ENCODE measurements around the gene EMP1. TPM values are rescaled to one million over a fixed set of nuclear protein-coding genes. Genes with fewer than 3 reads are reported as not detected.

Gene EMP1
- total RNA-seq, 2 experiments from 2014 or later = 13.5 to 20.9 TPM

DNA sequence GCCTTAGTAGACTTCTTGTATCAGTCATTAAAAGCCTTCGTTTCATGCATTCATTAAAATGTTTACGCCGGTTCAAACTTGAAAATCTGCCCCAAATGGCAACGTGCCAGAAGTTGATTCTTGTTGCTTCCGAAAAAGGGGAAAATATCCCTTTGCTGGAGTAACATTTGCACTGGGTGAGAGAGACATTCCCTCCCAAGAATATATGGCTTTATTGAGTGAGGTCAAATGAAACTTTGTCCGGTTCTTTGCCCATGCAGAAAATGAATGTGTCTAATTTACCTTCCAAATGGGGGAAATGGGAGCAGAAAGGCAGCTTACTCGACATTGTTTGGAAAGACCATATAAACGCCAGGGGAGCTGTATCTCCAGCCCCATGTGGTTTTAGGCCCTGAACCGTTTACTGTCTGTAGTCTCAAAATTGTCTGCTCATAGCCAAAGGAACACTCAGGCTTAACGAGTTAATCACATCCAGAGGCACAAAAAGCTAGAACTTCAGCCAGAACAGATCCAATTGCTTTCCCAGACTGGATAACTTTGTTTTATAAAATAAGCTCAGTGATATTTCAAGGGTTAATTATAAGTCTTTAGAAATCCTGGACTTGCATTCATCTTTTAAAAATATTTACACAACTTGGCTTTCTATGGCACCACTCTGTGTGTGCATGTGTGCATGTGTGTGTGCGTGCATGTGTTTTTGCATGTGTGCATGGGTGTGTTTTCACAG, 2.9 kb upstream of the EMP1 start:
- CTCF ChIA-PET = interaction anchor here (1.2 kb wide), 1 partner anchor 18 kb away, joined by 5 read pairs; no protein-coding TSS in a partner anchor
- POLR2A ChIA-PET = no interaction called here

DNA sequence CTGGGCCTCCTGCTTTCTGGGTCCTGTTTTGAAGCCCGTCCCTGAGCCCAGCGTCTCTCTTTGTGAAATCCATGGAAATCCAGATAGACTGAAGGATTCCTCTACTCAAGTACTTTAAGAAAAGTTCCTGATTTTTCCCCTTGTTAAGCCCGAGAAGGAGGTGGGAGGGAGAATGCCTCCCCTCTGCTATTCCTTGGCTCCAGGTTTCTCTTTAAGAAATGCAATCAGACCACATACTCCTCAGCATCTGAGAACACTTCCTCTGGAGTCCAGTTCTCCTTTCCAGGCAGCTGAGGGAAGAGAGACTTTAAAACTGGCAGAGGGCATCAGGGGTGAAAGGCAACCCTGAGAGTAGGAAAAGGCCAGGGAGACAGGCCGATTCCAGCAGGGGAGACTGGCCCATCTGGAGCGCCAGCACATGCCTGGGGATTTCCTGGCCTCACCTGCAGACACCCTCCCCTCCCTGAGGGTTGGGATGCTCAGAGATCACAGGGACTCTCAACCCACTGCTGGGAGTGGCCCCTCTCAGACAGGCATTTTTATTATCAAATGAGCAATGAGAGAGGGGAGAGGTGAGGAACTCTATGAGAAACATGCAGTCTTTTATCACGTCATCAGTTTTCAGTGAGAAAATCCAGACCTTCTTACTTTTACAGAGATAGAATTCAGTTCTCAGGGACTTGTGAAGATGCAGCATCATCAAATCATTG, 2.0 kb upstream of the EMP1 start:
- ChIA-PET POLR2A (no interaction called here), CTCF (no interaction called here)

- ChIA-PET POLR2A (interaction anchor here (0.6 to 1.3 kb wide), 2 partner anchors 16 to 376 kb away, joined by 3 to 4 read pairs; no protein-coding TSS in a partner anchor), CTCF (interaction anchor here (1.1 to 1.7 kb wide), 3 partner anchors 14 to 93 kb away, joined by 3 to 6 read pairs (median 5); no protein-coding TSS in a partner anchor)
Measured at GRCh38 chr12:13195250-13195649, 1.3 kb upstream of the EMP1 start.

- CTCF ChIA-PET = interaction anchor here (1.1 to 1.7 kb wide), 4 partner anchors 13 to 96 kb away, joined by 3 to 7 read pairs (median 6); no protein-coding TSS in a partner anchor
Measured at GRCh38 chr12:13195785-13196129, 769 bp upstream of the EMP1 start.

DNA sequence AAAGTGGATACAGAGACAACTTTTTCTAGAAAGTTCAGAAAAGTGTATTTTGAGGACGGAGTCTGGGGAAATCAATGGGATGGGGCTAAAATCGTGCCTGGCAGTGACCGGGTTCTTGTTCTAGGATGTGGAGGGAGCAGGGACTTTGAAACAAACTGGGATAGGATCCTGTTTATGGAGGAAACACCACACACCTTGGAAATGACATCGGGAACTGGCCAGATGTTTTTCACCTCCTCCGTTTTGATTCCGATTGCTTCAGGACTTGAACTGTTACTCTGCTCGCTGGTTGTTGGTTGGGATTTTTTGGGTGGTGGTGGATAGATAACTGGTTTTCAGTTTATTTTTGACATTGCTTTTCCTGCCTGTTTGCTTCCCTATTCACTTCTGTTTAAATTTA, 506 bp downstream of the EMP1 start:
- ChIA-PET CTCF (interaction anchor here (1.5 to 1.7 kb wide), 3 partner anchors 12 to 97 kb away, joined by 5 to 7 read pairs (median 6); no protein-coding TSS in a partner anchor), POLR2A (interaction anchor here (1.3 kb wide), 1 partner anchor 298 kb away, joined by 3 read pairs; no protein-coding TSS in a partner anchor)

More at GRCh38 chr12:13195785-13196129, 769 bp upstream of the EMP1 start:
- POLR2A ChIA-PET = interaction anchor here (0.5 to 1.3 kb wide), 5 partner anchors 16 to 377 kb away, joined by 3 to 11 read pairs (median 3); no protein-coding TSS in a partner anchor

DNA sequence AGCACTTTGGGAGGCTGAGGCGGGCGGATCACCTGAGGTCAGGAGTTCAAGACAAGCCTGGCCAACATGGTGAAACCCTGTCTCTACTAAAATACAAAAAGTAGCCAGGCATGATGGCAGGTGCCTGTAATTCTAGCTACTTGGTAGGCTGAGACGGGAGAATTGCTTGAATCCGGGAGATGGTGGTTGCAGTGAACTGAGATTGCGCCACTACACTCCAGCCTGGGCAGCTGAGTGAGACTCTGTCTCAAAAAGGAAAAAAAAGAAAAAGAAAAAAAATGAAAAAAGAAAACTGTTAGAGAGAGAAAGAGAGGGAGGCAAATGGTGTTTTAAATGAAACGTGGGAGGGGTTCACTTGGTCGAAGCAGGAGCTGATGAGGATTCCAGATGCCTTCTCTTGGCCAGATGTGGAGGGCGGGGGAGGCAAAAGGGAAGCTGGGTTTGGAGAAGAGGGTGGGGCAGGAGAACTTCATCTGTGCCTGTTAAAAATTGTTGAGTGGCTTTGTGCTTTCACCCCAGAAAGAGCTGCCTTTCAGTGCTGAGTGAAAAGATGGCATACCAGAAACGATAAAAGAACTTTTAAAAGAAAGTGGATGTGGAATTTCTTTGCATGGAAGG, 1.1 kb downstream of the EMP1 start:
- POLR2A ChIA-PET = no interaction called here
- CTCF ChIA-PET = interaction anchor here (1.3 kb wide), 1 partner anchor 11 kb away, joined by 3 read pairs; no protein-coding TSS in a partner anchor

- ChIA-PET POLR2A (no interaction called here), CTCF (interaction anchor here (1.3 kb wide), 1 partner anchor 10 kb away, joined by 3 read pairs; no protein-coding TSS in a partner anchor)
Measured at GRCh38 chr12:13198241-13198640, 1.7 kb downstream of the EMP1 start.

GRCh38 chr12:13198876-13199275, 2.4 kb downstream of the EMP1 start:
- ChIA-PET CTCF (interaction anchor here (2.4 kb wide), 1 partner anchor 13 kb away, joined by 15 read pairs; no protein-coding TSS in a partner anchor), POLR2A (no interaction called here)

GRCh38 chr12:13199592-13199991, 3.1 kb downstream of the EMP1 start:
- POLR2A ChIA-PET = no interaction called here
- CTCF ChIA-PET = interaction anchor here (0.7 to 2.4 kb wide), 3 partner anchors 12 to 758 kb away, joined by 3 to 15 read pairs (median 3); no protein-coding TSS in a partner anchor

DNA sequence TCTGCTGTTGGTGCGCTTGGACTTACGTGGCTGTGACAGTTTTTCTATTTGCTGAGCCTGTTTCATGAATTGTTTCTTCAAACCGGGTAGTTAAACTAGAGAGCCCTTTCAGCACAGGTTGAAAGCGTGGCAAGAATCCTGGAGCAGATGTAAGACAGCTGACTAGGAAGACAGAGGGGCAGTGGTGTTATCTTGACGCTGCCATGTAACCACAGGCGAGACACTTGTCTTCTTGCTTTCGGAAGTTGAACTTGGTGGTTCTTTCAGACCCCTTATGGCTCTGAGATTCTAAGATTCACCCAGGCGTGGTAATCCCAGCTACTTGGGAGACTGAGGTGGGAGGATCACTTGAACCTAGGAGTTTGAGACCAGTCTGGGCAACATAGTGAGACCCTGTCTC, 4.3 kb downstream of the EMP1 start:
- ChIA-PET POLR2A (no interaction called here), CTCF (interaction anchor here (1.4 to 2.4 kb wide), 2 partner anchors 11 to 155 kb away, joined by 4 to 15 read pairs; no protein-coding TSS in a partner anchor)

DNA sequence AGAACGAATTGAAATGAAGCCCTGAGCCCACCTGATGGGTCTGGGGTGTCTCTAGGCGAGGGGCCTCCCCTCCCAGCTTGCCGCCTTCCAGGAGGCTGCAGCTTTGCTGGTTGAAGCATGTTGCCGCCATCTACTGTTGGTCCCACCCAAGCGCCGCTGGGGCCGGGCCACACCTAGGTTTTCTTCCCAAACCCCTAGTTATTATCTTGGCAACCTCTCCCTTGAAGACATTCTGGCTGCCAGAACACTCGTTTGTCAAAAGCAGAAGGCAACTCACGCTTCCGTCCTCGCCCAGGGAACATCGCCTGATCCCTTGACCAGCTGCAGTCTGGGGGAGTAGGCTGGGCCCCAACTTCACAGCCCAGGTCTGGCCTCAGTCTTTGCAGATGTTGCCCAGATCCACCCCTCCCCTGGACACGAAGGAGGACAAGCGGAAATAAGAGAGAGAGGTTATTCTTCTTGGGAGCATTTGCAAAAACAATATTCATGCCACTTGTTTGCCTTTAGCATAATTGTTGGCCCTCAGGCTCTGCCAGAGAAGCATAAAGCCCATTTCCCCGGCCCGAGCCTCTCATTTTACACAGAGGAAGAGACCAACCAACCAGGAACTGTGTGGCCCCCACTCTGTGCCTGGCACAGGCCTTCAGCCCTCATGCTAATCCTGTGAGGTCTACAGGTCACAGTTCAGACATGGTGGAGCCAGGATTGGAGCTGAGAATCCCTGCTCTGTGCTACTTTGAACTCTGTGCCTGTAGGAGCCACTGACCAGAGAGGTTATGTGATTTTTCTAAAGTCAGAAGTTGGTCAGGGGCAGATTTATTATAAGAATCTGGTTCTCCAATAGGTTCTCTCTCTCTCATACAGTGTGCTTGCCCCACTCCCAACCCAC, 6.8 kb downstream of the EMP1 start:
- ChIA-PET POLR2A (no interaction called here), CTCF (no interaction called here)

DNA sequence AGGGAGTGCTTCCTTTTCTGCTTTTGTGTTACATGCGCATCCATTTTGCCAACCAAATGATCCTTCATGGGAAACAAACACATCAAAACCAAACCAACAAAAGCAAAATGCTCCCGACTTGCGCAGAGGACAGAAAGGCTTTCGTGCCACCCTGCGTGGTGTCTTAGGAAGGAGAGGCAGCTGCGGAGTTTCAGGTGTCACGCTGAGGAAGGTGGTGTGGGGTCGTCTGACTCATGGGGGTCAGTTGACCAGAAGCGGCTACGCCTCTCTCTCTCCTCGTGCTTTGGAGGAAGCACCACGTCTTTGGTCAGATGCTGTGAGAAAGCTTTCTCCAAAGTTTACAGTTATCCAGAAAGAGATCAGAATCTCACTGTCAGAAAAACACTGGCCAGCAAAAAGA, 7.9 kb downstream of the EMP1 start:
- POLR2A ChIA-PET = no interaction called here
- CTCF ChIA-PET = no interaction called here

GRCh38 chr12:13205809-13206559, 9.5 kb downstream of the EMP1 start:
- ChIA-PET POLR2A (no interaction called here), CTCF (interaction anchor here (0.7 to 0.8 kb wide), 2 partner anchors 81 to 103 kb away, joined by 3 read pairs; partner anchors contain the start of gene GSG1)

DNA sequence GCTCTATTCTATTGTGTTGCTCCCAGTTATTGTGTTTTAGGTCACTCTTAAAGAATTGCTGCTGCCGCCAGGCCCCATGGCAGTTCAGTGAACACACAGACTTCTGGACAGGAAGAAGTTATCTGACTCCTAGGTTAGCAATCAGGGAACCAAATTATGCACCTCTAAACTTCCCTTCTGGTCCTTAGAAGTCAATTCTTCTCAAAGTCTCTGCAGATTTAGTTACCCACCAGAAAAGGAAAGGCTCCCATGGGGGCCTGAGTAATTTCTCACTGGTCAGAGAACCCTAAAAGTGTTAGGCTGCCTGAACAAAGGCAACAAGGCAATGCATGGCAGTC, 10.0 kb downstream of the EMP1 start:
- ChIA-PET POLR2A (no interaction called here), CTCF (interaction anchor here (0.8 to 1.1 kb wide), 2 partner anchors 104 to 290 kb away, joined by 3 to 4 read pairs; partner anchors contain the start of gene GSG1)

GRCh38 chr12:13208533-13209435, 12.3 kb downstream of the EMP1 start:
- ChIA-PET POLR2A (no interaction called here), CTCF (interaction anchor here (0.9 to 3.6 kb wide), 5 partner anchors 11 to 113 kb away, joined by 3 to 17 read pairs (median 4); partner anchors contain the start of gene EMP1)

DNA sequence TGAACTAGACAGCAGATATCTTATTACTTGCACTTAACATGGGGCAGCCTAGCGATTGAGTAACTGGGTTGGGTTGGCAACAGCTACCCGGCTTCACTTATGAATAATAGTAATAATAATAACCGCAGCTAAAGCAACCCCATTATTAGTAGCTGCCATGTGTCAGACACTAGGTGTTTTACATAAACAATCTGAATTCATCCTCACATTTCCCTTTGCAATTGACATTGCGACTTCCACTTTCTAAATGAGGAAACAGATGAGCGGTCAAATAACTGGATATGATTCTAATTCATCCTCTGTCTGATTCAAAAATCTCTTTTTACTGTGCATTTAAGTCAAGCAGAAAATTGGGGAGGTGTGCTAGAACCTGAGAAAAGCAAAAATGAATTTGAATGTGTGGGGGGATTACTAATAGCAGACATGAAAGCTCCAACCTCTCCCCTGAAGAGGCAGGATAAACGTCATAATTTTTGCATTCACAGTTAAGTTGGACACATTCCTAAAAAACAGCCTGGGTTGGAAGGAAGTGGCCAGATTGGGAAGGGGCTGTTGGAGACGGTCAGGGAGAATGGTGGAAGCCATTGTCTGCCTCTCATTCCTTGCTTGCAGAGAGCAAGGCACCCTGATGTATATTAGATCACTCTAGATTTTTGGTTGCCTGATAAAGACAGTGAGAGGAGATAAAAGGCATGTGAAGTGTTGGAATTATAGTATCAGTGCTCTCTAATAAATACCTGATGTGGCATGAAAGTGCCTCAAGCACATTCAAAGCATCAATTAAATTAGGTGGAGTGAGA, 13.1 kb downstream of the EMP1 start:
- CTCF ChIA-PET = interaction anchor here (1.5 to 3.6 kb wide), 4 partner anchors 14 to 114 kb away, joined by 4 to 17 read pairs (median 11); partner anchors contain the start of genes EMP1 and GSG1
- POLR2A ChIA-PET = no interaction called here

Data from activated CD8-positive, alpha-beta memory T cell treated with anti-CD3 and anti-CD28 coated beads for 36 hours (primary cell).